HUES48 (cell line): Measurements from ENCODE around the gene SLITRK5.
A peak's percentile ranks its signal among the peaks of the same experiment; 100 is the strongest.

ENCODE experiments used
- H3K27ac ChIP-seq: one replicate; pipeline ENCODE4 v1.7.0; 2013; ENCODE audit warnings: low read depth, low read length, inconsistent platforms
- H3K27me3 ChIP-seq: 2 replicates; pipeline ENCODE4 v1.6.1; 2013; ENCODE audit warnings: mild to moderate bottlenecking, low read length; ENCODE audit not compliant: control insufficient read depth, insufficient read depth
- H3K36me3 ChIP-seq: 2 replicates; pipeline ENCODE4 v1.6.1; 2013; ENCODE audit warnings: low read length; ENCODE audit not compliant: control insufficient read depth, insufficient read depth
- H3K4me1 ChIP-seq: 2 replicates; pipeline ENCODE4 v1.6.1; 2013; ENCODE audit warnings: mild to moderate bottlenecking, low read length; ENCODE audit not compliant: control insufficient read depth, insufficient read depth
- H3K4me3 ChIP-seq: 2 replicates; pipeline ENCODE4 v1.5.1; 2013; ENCODE audit warnings: mild to moderate bottlenecking, low read depth, low read length
- H3K9ac ChIP-seq: 2 replicates; pipeline ENCODE4 v1.6.1; 2013; ENCODE audit warnings: mild to moderate bottlenecking, low read depth, low read length, moderate library complexity
- H3K9me3 ChIP-seq: 2 replicates; pipeline ENCODE4 v1.6.1; 2013; ENCODE audit warnings: low read length; ENCODE audit not compliant: control insufficient read depth, insufficient read depth

Gene SLITRK5

DNA sequence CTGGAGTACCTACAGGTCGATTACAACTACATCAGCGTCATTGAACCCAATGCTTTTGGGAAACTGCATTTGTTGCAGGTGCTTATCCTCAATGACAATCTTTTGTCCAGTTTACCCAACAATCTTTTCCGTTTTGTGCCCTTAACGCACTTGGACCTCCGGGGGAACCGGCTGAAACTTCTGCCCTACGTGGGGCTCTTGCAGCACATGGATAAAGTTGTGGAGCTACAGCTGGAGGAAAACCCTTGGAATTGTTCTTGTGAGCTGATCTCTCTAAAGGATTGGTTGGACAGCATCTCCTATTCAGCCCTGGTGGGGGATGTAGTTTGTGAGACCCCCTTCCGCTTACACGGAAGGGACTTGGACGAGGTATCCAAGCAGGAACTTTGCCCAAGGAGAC is 4.7 kb downstream of the SLITRK5 start:
- Histone ChIP-seq H3K36me3 (no peaks in the 10 kb centered on the region), H3K9me3 (no peaks in the 10 kb centered on the region), H3K27ac (no peak overlapping the region), H3K4me1 (peaks cover 36% of the 10 kb centered on the region), H3K4me3 (no peak overlapping the region), H3K9ac (no peak overlapping the region), H3K27me3 (peaks cover 80% of the 10 kb centered on the region)

- H3K4me3 ChIP-seq: peak overlapping the region; percentile 58
- H3K9me3 ChIP-seq: no peaks in the 10 kb centered on the region
- H3K27ac ChIP-seq: no peak overlapping the region
- H3K9ac ChIP-seq: no peak overlapping the region
- H3K36me3 ChIP-seq: no peaks in the 10 kb centered on the region
- peaks cover 36% of the 10 kb centered on the region for H3K4me1 ChIP-seq
- H3K27me3 ChIP-seq: peaks cover 79% of the 10 kb centered on the region
These were observed 5.3 kb downstream of the SLITRK5 start for GRCh38 chr13:87676254-87677042.

GRCh38 chr13:87677043-87677495 is 5.9 kb downstream of the SLITRK5 start:
- Histone ChIP-seq H3K4me3 (peak overlapping the region; percentile 58), H3K27me3 (peaks cover 73% of the 10 kb centered on the region), H3K36me3 (no peaks in the 10 kb centered on the region), H3K9ac (no peak overlapping the region), H3K4me1 (peaks cover 36% of the 10 kb centered on the region), H3K9me3 (no peaks in the 10 kb centered on the region), H3K27ac (no peak overlapping the region)

DNA sequence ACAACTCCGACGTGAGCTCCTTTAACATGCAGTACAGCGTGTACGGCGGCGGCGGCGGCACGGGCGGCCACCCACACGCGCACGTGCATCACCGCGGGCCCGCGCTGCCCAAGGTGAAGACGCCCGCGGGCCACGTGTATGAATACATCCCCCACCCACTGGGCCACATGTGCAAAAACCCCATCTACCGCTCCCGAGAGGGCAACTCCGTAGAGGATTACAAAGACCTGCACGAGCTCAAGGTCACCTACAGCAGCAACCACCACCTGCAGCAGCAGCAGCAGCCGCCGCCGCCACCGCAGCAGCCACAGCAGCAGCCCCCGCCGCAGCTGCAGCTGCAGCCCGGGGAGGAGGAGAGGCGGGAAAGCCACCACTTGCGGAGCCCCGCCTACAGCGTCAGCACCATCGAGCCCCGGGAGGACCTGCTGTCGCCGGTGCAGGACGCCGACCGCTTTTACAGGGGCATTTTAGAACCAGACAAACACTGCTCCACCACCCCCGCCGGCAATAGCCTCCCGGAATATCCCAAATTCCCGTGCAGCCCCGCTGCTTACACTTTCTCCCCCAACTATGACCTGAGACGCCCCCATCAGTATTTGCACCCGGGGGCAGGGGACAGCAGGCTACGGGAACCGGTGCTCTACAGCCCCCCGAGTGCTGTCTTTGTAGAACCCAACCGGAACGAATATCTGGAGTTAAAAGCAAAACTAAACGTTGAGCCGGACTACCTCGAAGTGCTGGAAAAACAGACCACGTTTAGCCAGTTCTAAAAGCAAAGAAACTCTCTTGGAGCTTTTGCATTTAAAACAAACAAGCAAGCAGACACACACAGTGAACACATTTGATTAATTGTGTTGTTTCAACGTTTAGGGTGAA is 6.6 kb downstream of the SLITRK5 start:
- H3K36me3 ChIP-seq: no peaks in the 10 kb centered on the region
- H3K27ac ChIP-seq: no peak overlapping the region
- H3K4me3 ChIP-seq: peak overlapping the region; percentile 58
- no peaks in the 10 kb centered on the region for H3K9me3 ChIP-seq
- peaks cover 36% of the 10 kb centered on the region for H3K4me1 ChIP-seq
- H3K9ac ChIP-seq: no peak overlapping the region
- H3K27me3 ChIP-seq: peaks cover 71% of the 10 kb centered on the region

DNA sequence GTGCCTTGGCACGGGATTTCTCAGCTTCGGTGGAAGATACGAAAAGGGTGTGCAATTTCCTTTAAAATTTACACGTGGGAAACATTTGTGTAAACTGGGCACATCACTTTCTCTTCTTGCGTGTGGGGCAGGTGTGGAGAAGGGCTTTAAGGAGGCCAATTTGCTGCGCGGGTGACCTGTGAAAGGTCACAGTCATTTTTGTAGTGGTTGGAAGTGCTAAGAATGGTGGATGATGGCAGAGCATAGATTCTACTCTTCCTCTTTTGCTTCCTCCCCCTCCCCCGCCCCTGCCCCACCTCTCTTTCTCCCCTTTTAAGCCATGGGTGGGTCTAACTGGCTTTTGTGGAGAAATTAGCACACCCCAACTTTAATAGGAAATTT is 7.2 kb downstream of the SLITRK5 start:
- H3K36me3 ChIP-seq: no peaks in the 10 kb centered on the region
- H3K9me3 ChIP-seq: no peaks in the 10 kb centered on the region
- H3K27ac ChIP-seq: no peak overlapping the region
- peaks cover 36% of the 10 kb centered on the region for H3K4me1 ChIP-seq
- H3K4me3 ChIP-seq: peak overlapping the region; percentile 58
- H3K9ac ChIP-seq: no peak overlapping the region
- peaks cover 67% of the 10 kb centered on the region for H3K27me3 ChIP-seq

DNA sequence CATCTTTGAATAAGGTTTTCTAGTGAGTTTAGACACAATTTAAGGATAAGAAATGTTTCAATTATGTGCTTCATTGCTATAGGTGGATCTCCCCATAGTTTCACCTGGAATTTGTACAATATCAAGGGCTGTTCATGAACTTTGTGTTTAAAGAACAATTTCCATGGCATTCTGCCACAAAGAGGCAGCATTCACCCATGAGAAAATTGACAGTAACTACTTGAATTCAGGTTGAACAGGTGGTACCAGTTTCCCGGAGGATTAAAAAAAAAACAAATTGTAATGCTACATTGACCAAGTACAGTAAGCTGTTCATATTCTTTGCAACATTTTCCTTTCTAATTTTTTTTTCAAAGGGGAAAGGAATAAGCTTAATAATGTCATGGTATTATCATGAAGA is 9.1 kb downstream of the SLITRK5 start:
- Histone ChIP-seq H3K4me3 (no peak overlapping the region), H3K4me1 (peaks cover 19% of the 10 kb centered on the region), H3K27me3 (peaks cover 47% of the 10 kb centered on the region), H3K9me3 (no peaks in the 10 kb centered on the region), H3K36me3 (no peaks in the 10 kb centered on the region), H3K27ac (no peak overlapping the region), H3K9ac (no peak overlapping the region)

DNA sequence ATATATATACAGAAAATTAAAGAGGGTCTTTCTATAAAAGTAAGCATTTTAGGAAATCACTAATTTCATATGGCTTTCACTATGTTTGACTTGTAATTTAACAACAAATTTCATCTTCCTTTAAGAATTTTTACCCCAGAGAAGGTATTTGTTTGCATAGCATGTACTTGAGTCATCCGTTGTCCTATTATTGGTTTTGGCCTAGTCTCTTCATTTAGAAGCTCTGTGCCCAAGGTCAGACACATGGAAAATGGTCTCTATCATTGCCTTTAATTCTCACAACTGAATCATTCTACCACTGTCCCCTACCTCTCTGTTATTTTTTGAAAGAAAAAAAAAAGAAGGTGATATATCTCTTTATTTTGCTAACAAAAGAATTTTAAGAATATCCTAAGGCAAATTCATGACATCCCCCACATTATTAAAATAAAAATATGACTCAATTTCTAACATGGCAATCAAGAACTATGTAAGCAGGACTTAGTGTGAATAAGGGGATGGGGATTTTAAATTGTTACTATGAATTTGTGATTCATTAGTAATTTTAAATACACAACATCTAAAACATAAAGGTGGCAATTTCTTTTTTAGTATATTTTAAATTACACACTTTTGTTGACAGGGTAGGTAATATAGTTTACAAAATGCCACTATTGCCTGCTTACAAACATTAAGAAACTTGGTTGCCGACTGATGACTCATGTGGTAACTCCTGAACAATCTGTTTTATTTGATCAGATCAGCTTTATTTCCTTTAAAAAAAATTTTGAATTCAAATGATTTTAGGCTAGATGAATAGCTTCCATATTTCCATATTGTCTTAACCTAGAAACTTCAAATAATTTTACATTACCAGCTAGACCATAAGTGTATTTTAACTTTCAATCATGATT is 13.9 kb downstream of the SLITRK5 start:
- Histone ChIP-seq H3K4me3 (no peak overlapping the region), H3K27me3 (peaks cover 1% of the 10 kb centered on the region; the same call in 1 of the 2 replicates), H3K9ac (no peak overlapping the region), H3K9me3 (no peaks in the 10 kb centered on the region), H3K4me1 (no peaks in the 10 kb centered on the region), H3K27ac (no peak overlapping the region), H3K36me3 (no peaks in the 10 kb centered on the region)

DNA sequence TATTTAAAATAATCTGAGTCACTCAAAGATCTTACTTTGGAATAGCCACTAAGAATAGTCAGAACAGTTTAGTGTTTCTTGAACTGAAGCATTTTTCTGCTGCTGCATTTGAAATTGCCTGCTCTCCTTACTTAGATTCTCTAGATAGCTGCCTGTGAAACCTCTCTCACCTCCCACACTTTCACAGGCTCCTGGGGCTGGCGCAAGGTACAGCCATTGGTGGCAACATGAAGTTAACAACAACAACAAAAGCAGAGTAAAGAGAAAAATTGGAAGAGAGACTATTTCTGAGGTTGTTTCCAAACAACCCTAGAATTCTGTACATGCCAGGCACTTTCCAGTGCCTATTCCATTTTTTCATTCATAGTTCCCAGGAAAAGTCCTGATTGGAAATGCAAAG is 25.3 kb downstream of the SLITRK5 start:
- H3K9ac ChIP-seq: no peak overlapping the region
- no peaks in the 10 kb centered on the region for H3K27me3 ChIP-seq
- no peaks in the 10 kb centered on the region for H3K4me1 ChIP-seq
- H3K4me3 ChIP-seq: no peak overlapping the region
- H3K27ac ChIP-seq: no peak overlapping the region
- no peaks in the 10 kb centered on the region for H3K9me3 ChIP-seq
- H3K36me3 ChIP-seq: no peaks in the 10 kb centered on the region

DNA sequence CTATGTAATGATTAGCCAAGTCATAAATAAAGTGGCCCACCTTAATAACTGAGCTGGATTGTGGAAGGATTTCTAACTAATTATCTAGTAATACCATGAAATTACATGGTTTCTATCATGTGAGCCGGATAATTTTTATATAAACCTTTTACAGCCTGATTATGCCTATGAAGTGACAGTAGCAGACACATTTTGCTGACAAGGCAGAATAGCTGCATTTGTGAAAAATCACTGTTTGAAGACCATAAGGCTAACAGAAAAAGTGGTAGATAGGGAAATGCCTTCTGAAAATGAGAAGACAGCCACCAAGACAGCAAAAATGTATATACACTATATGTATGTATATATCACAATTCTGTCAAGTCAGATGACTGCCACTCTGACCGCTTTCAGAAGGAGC is 27.1 kb downstream of the SLITRK5 start:
- no peaks in the 10 kb centered on the region for H3K36me3 ChIP-seq
- H3K4me3 ChIP-seq: no peak overlapping the region
- no peaks in the 10 kb centered on the region for H3K9me3 ChIP-seq
- H3K27ac ChIP-seq: no peak overlapping the region
- no peaks in the 10 kb centered on the region for H3K27me3 ChIP-seq
- no peak overlapping the region for H3K9ac ChIP-seq
- no peaks in the 10 kb centered on the region for H3K4me1 ChIP-seq

DNA sequence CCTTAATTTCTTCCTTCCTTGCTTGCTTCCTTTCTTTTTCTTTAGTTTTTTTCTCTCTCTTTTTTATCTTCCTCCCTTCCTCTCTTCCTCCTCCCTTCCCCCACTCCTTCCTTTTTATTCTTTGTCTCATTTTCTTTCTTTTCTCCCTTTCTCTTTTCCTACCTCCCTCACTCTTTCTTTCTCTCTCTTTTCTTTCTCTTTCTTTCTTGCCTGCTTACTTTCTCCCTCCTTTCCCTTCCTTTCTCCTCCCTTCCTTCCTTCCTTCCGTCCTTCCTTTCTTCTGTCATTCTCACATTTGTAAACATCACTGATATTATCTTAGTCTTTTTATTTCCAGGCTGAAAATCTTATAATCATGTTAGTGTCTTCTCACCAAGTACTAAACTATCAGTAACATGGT is 38.8 kb downstream of the SLITRK5 start:
- H3K4me3 ChIP-seq: no peak overlapping the region
- H3K9me3 ChIP-seq: no peaks in the 10 kb centered on the region
- H3K4me1 ChIP-seq: no peaks in the 10 kb centered on the region
- no peak overlapping the region for H3K27ac ChIP-seq
- H3K27me3 ChIP-seq: no peaks in the 10 kb centered on the region
- no peak overlapping the region for H3K9ac ChIP-seq
- H3K36me3 ChIP-seq: no peaks in the 10 kb centered on the region
